GM12864 (cell line): ENCODE measurements around the gene GAMT.

Experiments used
- DNase-seq: peaks from one replicate; pipeline ENCODE4 v3.0.0-alpha.2; 2011; ENCODE audit warnings: low read depth
- H3K4me3 ChIP-seq: 2 replicates; pipeline ENCODE4 v1.5.1; 2011; ENCODE audit warnings: mild to moderate bottlenecking, low read depth, low read length, control low read depth
- CTCF ChIP-seq: IDR thresholded peaks from 2 replicates; pipeline ENCODE4 v1.5.1; 2011; ENCODE audit warnings: low read depth, mild to moderate bottlenecking, moderate library complexity, low read length, control low read depth, inconsistent platforms; ENCODE audit errors: missing control alignments

Gene GAMT

GRCh38 chr19:1410136-1410786 lies 8.9 kb upstream of the GAMT start:
- no peak for TF ChIP-seq CTCF
- H3K4me3 ChIP-seq: no peak overlapping the region
- no peak for DNase-seq

GRCh38 chr19:1409204-1410005 lies 8.1 kb upstream of the GAMT start:
- no peak for DNase-seq
- no peak for TF ChIP-seq CTCF
- H3K4me3 ChIP-seq: peak overlapping the region; percentile 81

GRCh38 chr19:1408300-1409203 lies 7.2 kb upstream of the GAMT start:
- H3K4me3 ChIP-seq: peak overlapping the region; percentile 81
- TF ChIP-seq CTCF: no peak
- DNase-seq: no peak

GRCh38 chr19:1407528-1408299 lies 6.4 kb upstream of the GAMT start, which contains the start of gene DAZAP1:
Gene DAZAP1, plus strand, starts transcription at chr19:1407586. Its CDS starts 188 bp downstream, at chr19:1407774.
- no peak for TF ChIP-seq CTCF
- H3K4me3 ChIP-seq: peak within 1 kb of the TSS; percentile 81
- no peak for DNase-seq

GRCh38 chr19:1406774-1407527 lies 5.6 kb upstream of the GAMT start:
- peak; percentile 53 for TF ChIP-seq CTCF
- peak; percentile 87 for DNase-seq
- peak overlapping the region; percentile 62 for H3K4me3 ChIP-seq
